K562 (cell line): ENCODE measurements around the gene PACSIN3. TPM values are rescaled to one million over a fixed set of nuclear protein-coding genes. Genes with fewer than 3 reads are reported as not detected.

ENCODE experiments used
- ATAC-seq: fragments of 200-7000 bp; cut with Tn5 transposase; 3 replicates; pipeline ENCODE4 v1.9.1; 2020; ENCODE audit warnings: moderate library complexity
- BruUV-seq: library from RNA; stranded (reverse); fragments of 400-500 nt; replicated peaks from 2 replicates; lab custom pipeline; 2021; lab: Mats Ljungman, UMichigan
- CTCF ChIA-PET: fragments of 300-600 bp; formaldehyde crosslinking; extraction: SDS; loops from one replicate; lab custom pipeline; 2021; ENCODE audit warnings: low intra/inter-chr PET ratio; lab: Yijun Ruan, JAX
- POLR2A ChIA-PET: fragments of 300-600, 350-650 bp; sonication (Branson Sonifier 250); formaldehyde crosslinking; extraction: SDS; loops from one replicate; lab custom pipeline; 2021; ENCODE audit warnings: antibody characterized with exemption, inconsistent platforms; lab: Yijun Ruan, JAX
- DNase-seq, 4 experiments: peaks; one replicate each; pipeline versions ENCODE4 v3.0.0 to v3.0.0-alpha.2; 2011 to 2018; ENCODE audit warnings: low spot score in 3 of 4, mixed read lengths in 3 of 4; ENCODE audit errors: extremely low read depth in 1 of 4
- FAIRE-seq: peaks from 2 replicates; lab custom pipeline; 2011; peaks lifted over from hg19 to GRCh38; lab: Jason Lieb, UNC
- H2AFZ ChIP-seq: 2 replicates; pipeline ENCODE4 v1.6.0; 2011; ENCODE audit warnings: low read depth, low read length, control low read depth, inconsistent platforms
- H3K27ac ChIP-seq: fragments of 200-600 bp; 3 replicates; pipeline ENCODE4 v1.8.0; 2011; ENCODE audit warnings: low read depth, mild to moderate bottlenecking, control low read depth, inconsistent platforms, low read length, moderate library complexity, mixed read lengths; ENCODE audit errors: extremely low read depth
- H3K27me3 ChIP-seq, 2 experiments: fragments of 300-600 bp in 1 of 2; 2 replicates in 1 of 2; 3 replicates in 1 of 2; pipeline versions ENCODE4 v1.6.0 to v1.8.0; 2011; ENCODE audit warnings: inconsistent platforms in 2 of 2, low read length in 2 of 2, mild to moderate bottlenecking in 1 of 2, mixed read lengths in 1 of 2, moderate library complexity in 1 of 2; ENCODE audit not compliant: control insufficient read depth in 2 of 2, insufficient read depth in 2 of 2
- H3K36me3 ChIP-seq: fragments of 300-600 bp; 3 replicates; pipeline ENCODE4 v1.8.0; 2011; ENCODE audit warnings: mild to moderate bottlenecking, low read length, inconsistent platforms; ENCODE audit not compliant: control insufficient read depth, insufficient read depth
- H3K4me1 ChIP-seq, 2 experiments: fragments of 200-600 bp in 1 of 2; replicated peaks in 1 of 2; 2 replicates in 1 of 2; 3 replicates in 1 of 2; pipeline versions ENCODE4 v1.5.1 to v1.8.0; 2011; ENCODE audit warnings: inconsistent platforms in 2 of 2, low read length in 2 of 2, mild to moderate bottlenecking in 1 of 2, mixed read lengths in 1 of 2, moderate library complexity in 1 of 2; ENCODE audit not compliant: control insufficient read depth in 2 of 2, insufficient read depth in 2 of 2
- H3K4me2 ChIP-seq: 2 replicates; pipeline ENCODE4 v1.6.1; 2011; ENCODE audit warnings: low read length, control low read depth, inconsistent platforms, mixed read lengths; ENCODE audit not compliant: insufficient read depth
- H3K4me3 ChIP-seq: fragments of 200-600 bp; sonication (generic), shearing (Covaris generic); 2 replicates; pipeline ENCODE4 v1.5.1; 2016; ENCODE audit warnings: control low read depth, inconsistent platforms
- H3K79me2 ChIP-seq: fragments of 200-600 bp; 3 replicates; pipeline ENCODE4 v1.8.0; 2011; ENCODE audit warnings: low read length, inconsistent platforms; ENCODE audit not compliant: control insufficient read depth, insufficient read depth
- H3K9ac ChIP-seq, 2 experiments: 2 replicates each; pipeline versions ENCODE4 v1.6.0 to v1.6.1; 2011; ENCODE audit warnings: low read depth in 2 of 2, low read length in 2 of 2, control low read depth in 1 of 2, inconsistent platforms in 1 of 2, mild to moderate bottlenecking in 1 of 2, mixed read lengths in 1 of 2; ENCODE audit not compliant: insufficient read depth in 1 of 2
- H3K9me1 ChIP-seq: one replicate; pipeline ENCODE4 v1.6.0; 2011; ENCODE audit warnings: inconsistent platforms, mild to moderate bottlenecking, low read length, moderate library complexity; ENCODE audit not compliant: control insufficient read depth, insufficient read depth
- H3K9me3 ChIP-seq: replicated peaks from 2 replicates; pipeline ENCODE4 v1.5.1; 2011; ENCODE audit warnings: low read depth, low read length, inconsistent platforms; ENCODE audit not compliant: control insufficient read depth, insufficient read depth
- H4K20me1 ChIP-seq: replicated peaks from 2 replicates; pipeline ENCODE4 v1.6.1; 2011; ENCODE audit warnings: low read length, inconsistent platforms, mixed read lengths; ENCODE audit not compliant: control insufficient read depth, insufficient read depth
- AFF1 ChIP-seq, 2 experiments: fragments of 450-650 bp; IDR thresholded peaks; 2 replicates each; pipeline ENCODE4 v1.6.1; 2018; ENCODE audit warnings: mild to moderate bottlenecking in 2 of 2, low read depth in 1 of 2; ENCODE audit not compliant: partially characterized antibody in 2 of 2
- CGGBP1 ChIP-seq: fragments of 250-450 bp; sonication (Bioruptor Pico); IDR thresholded peaks from 2 replicates; pipeline ENCODE4 v1.9.0; 2021; ENCODE audit warnings: mild to moderate bottlenecking
- POLR2AphosphoS2 ChIP-seq: IDR thresholded peaks from 2 replicates; pipeline ENCODE4 v1.6.1; 2012; ENCODE audit warnings: low read length, improper control_type of control experiment
- RBM15 ChIP-seq: fragments of 200-400 bp; formaldehyde crosslinking; IDR thresholded peaks from 2 replicates; pipeline ENCODE4 v1.6.1; 2018; ENCODE audit warnings: mild to moderate bottlenecking, low read length, moderate library complexity; ENCODE audit not compliant: insufficient read depth
- SIRT6 ChIP-seq: IDR thresholded peaks from one replicate; pipeline ENCODE4 v1.6.1; 2012; ENCODE audit warnings: low read depth, mild to moderate bottlenecking, control low read depth, inconsistent platforms, low read length, moderate library complexity
- TFE3 ChIP-seq: fragments of 450-650 bp; formaldehyde crosslinking; IDR thresholded peaks from 2 replicates; pipeline ENCODE4 v1.4.0; 2020; ENCODE audit warnings: mild to moderate bottlenecking, mixed read lengths
- TRIM24 ChIP-seq, 2 experiments: fragments of 450-650 bp; IDR thresholded peaks; 2 replicates each; pipeline ENCODE4 v1.6.1; 2016
- XRCC3 ChIP-seq: fragments of 450-650 bp; IDR thresholded peaks from 2 replicates; pipeline ENCODE4 v1.6.1; 2017; ENCODE audit warnings: mild to moderate bottlenecking, moderate library complexity
- ZBTB34 ChIP-seq: fragments of 250-450 bp; sonication (Bioruptor Pico); IDR thresholded peaks from 2 replicates; pipeline ENCODE4 v1.8.0; 2021; ENCODE audit warnings: mild to moderate bottlenecking, moderate library complexity
- ZNF280A ChIP-seq: fragments of 450-650 bp; IDR thresholded peaks from 2 replicates; pipeline ENCODE4 v1.6.1; 2018; ENCODE audit warnings: mild to moderate bottlenecking, low read depth; ENCODE audit not compliant: partially characterized antibody
- ZNF764 ChIP-seq: fragments of 250-450 bp; sonication (Bioruptor Pico); IDR thresholded peaks from 2 replicates; pipeline ENCODE4 v1.4.0; 2020; ENCODE audit warnings: low read depth, mild to moderate bottlenecking, moderate library complexity
- ZZZ3 ChIP-seq: fragments of 450-650 bp; IDR thresholded peaks from 2 replicates; pipeline ENCODE4 v1.6.1; 2016; ENCODE audit warnings: antibody characterized with exemption, mild to moderate bottlenecking, moderate library complexity
- WGBS: fragments of 100-300 bp; shearing (Covaris generic); methylation state at CpG from one replicate; pipeline ENCODE4 v1.1.6; 2016; ENCODE audit warnings: low coverage, mixed read lengths; ENCODE audit not compliant: insufficient coverage; ENCODE audit errors: missing lambda C conversion rate; 5-methylcytosine and 5-hydroxymethylcytosine counted together
- in situ Hi-C: fragments of 300-500 bp; cut with MboI; formaldehyde crosslinking; loops from 4 replicates; pipeline ENCODE4 v1.15.0; 2018; ENCODE audit warnings: inconsistent platforms, mixed read lengths
- intact Hi-C: fragments of 100-400 bp; cut with micrococcal nuclease; formaldehyde crosslinking; loops from 2 replicates; pipeline ENCODE4 v1.14.2; 2022
- polyA plus RNA-seq, 8 experiments: library from polyadenylated mRNA; depleted of rRNA in 4 of 8; stranded (reverse) in 5 of 8; unstranded in 3 of 8; fragments of >200 nt; fragmentation: Nextera tagmentation in 2 of 8; fragmentation: Illumina TruSeq in 1 of 8; extraction: Ambion mirVana in 2 of 8; extraction: Trizol in 1 of 8; gene quantifications; 2 replicates each; pipeline versions ENCODE4 v1.2.1 to v1.2.3, GENCODE V29; 2011 to 2014; ENCODE audit warnings: inconsistent platforms in 1 of 8, missing spikeins in 1 of 8
- total RNA-seq, 7 experiments: library from RNA; depleted of rRNA in 6 of 7; stranded (reverse); fragments of >200 nt in 6 of 7; fragmentation: Illumina TruSeq in 2 of 7; extraction: Trizol in 2 of 7; gene quantifications; 2 replicates each; pipeline versions ENCODE4 v1.2.1 to v1.2.3, GENCODE V29; 2011 to 2021; ENCODE audit warnings: low replicate concordance in 1 of 7

PACSIN3 gene
- total and polyA plus RNA-seq, 9 of the 15 experiments (the other 6 are each of a cell fraction or from before 2014, with no cell fraction given): 0.13 to 18.1 (median 7.1) TPM

- no peak for TF ChIP-seq AFF1 (IDR thresholded peaks at IDR 0.05; ENCODE audit: low read depth in 1 of 2, partially characterized antibody in 2 of 2)
- TF ChIP-seq RBM15: no peak
- TF ChIP-seq ZZZ3: no peak
Measured at GRCh38 chr11:47160753-47161133, 25.5 kb downstream of the PACSIN3 start (continued).

GRCh38 chr11:47158242-47158641 is 28.0 kb downstream of the PACSIN3 start:
- WGBS: 49% methylated on average over 5 of the region's 5 CpGs
- Histone ChIP-seq H3K27me3 (no peaks in the 10 kb centered on the region), H2AFZ (no peak overlapping the region), H3K9me1 (peaks cover 2% of the 10 kb centered on the region), H4K20me1 (peaks cover 31% of the 10 kb centered on the region), H3K9ac (no peak overlapping the region), H3K4me1 (peaks cover 0 to 17% of the 10 kb centered on the region in 2 experiments; a peak in 2 of 5 replicates), H3K4me2 (no peak overlapping the region), H3K9me3 (no peaks in the 10 kb centered on the region), H3K36me3 (peaks cover 6% of the 10 kb centered on the region; the same call in 2 of the 3 replicates), H3K4me3 (no peak overlapping the region), H3K79me2 (no peaks in the 10 kb centered on the region), H3K27ac (no peak overlapping the region)
- in situ Hi-C loops (no loop called here), intact Hi-C loops (no loop called here)
- no TSS peak for BruUV-seq
- DNase-seq (no peak), FAIRE-seq (no peak), ATAC-seq (no peak)
- POLR2A ChIA-PET: interaction anchor here (0.6 to 1.4 kb wide), 5 partner anchors 9 to 299 kb away, joined by 3 to 7 read pairs (median 4); no protein-coding TSS in a partner anchor
- CTCF ChIA-PET: interaction anchor here (0.6 to 1.1 kb wide), 2 partner anchors 8 to 340 kb away, joined by 3 read pairs; no protein-coding TSS in a partner anchor
- no peak for TF ChIP-seq POLR2AphosphoS2
- TF ChIP-seq SIRT6: no peak
- no peak for TF ChIP-seq CGGBP1 (CRISPR knock-in tag)
- TF ChIP-seq TFE3: no peak
- no peak for TF ChIP-seq XRCC3
- no peak for TF ChIP-seq TRIM24 (IDR thresholded peaks at IDR 0.05)
- TF ChIP-seq ZNF764: no peak
- no peak for TF ChIP-seq ZBTB34
- no peak for TF ChIP-seq ZNF280A
